Measurements from ENCODE around the gene COG2.

COG2 gene

DNA sequence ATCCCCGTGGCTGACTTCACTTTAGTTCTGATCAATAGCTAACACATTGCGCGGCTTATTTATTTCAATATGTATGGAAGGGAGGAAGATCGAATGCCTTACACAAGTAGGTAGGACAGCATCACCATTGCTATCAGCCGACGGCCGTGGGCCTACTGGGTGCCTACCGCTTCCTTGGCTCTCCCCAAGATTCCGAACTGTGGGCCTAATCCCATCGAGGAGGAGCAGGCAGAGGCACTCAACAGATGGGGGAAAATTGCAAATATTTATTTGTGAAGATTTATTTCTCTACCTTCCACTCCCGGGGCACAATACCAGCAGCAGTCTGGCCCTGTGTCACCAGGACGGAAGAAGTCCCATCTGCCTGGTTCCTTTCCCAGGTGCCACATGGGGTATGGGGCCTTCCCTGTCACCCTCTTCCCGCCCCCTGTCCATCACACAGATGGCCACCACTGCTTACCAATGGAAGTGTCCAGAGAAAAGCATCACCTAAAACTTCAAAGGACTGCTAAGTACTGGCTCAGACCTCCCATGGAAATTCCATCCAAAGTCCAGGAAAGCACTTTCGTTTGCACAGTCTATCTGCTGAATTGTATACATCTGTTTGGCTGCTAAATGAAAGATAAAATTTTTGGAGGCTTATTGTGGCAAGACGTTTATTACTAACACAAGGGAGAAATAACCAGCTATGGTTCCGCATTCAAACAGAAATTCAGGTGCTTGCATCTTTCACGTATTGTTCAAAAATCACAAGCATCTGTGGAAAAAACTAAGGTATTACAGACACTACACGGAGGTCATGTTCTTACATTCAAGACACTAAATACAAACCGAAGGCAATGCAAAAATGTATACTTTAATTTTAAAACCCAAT is 59.9 kb downstream of the COG2 start:
- DNase-seq (ENCODE audit: low read depth) = no peak
- TF ChIP-seq, protein P1, sequence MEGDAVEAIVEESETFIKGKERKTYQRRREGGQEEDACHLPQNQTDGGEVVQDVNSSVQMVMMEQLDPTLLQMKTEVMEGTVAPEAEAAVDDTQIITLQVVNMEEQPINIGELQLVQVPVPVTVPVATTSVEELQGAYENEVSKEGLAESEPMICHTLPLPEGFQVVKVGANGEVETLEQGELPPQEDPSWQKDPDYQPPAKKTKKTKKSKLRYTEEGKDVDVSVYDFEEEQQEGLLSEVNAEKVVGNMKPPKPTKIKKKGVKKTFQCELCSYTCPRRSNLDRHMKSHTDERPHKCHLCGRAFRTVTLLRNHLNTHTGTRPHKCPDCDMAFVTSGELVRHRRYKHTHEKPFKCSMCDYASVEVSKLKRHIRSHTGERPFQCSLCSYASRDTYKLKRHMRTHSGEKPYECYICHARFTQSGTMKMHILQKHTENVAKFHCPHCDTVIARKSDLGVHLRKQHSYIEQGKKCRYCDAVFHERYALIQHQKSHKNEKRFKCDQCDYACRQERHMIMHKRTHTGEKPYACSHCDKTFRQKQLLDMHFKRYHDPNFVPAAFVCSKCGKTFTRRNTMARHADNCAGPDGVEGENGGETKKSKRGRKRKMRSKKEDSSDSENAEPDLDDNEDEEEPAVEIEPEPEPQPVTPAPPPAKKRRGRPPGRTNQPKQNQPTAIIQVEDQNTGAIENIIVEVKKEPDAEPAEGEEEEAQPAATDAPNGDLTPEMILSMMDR (IDR thresholded peaks at IDR 0.05; ENCODE audit: control insufficient read depth, insufficient read depth, low read depth, low read length, missing control alignments) = no peak

DNA sequence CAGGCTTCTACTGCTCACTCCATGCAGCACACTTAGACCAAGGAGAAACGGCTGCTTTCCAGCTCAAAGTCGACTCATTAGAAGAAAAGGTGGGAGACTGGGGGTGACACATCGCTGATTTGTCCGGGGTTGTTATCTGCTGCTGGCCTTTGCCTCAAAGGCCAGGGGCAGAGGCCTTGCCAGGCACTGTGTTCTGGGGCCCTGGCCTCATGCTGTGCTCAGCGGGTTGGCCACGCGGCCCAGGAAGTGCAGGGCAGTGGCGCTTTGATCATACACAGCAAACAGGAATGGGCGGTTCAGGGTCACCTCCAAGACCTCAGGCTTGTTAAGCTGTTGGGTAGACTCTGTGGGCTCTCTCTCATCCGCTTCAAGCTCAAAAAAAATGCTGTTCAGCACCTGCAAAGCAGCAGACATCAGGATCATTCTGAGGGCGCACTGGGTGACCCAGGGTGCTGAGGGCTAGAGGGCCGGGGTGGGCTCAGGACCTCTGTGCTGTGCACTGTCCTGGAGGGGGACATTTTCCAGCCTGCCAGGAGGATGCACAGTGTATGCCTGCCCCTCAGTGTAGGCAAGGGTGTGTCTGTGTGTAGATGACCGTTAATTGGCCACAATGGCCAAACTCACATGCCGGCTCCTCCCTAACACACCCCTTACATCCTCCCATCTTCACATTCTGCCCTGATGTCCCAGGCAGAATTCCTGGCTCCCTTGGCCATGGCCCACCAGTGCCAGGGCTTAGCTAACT is 60.8 kb downstream of the COG2 start:
- no peak for DNase-seq (ENCODE audit: low read depth)
- no peak overlapping the region for H3K4me3 ChIP-seq (ENCODE audit: control insufficient read depth, low read depth, low read length)
- TF ChIP-seq, protein P1 (IDR thresholded peaks at IDR 0.05; ENCODE audit: control insufficient read depth, insufficient read depth, low read depth, low read length, missing control alignments) = no peak

More for the DNA sequence above, 59.9 kb downstream of the COG2 start:
- no peak overlapping the region for H3K4me3 ChIP-seq (ENCODE audit: control insufficient read depth, low read depth, low read length)

DNA sequence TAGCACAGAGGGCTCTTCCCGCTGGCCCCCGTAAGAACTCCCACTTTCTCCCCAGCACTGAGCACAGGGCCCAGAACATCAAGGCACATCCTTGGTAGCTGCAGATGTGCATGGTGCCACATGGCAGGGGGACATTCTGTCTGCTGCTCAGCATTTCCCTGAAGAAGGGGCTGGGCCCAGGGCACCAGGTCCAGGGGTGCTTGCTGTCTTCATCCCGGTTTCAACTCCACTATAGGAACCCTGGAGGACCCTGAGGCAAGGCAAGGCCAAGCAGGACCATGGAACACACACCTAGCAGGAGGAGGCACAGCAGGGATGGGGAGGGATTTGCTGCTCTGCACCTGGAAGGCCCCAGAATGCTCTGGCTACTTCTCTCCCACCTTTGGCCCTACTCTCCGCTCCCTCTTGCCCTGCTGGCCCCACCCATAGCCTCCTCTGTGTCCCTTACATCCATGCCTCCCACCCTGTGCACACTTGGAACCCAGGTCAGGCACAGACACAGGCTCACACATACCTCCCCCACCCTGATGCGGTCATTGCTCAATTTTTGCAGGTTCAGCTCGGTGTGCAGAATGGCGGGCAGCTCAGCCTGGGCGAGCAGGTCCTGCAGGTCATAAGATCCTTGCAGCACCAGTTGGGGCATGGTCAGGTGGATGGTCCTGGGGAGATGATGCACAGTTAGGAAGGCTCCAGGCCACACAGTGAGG is 61.6 kb downstream of the COG2 start:
- no peak for DNase-seq (ENCODE audit: low read depth)
- H3K4me3 ChIP-seq (ENCODE audit: control insufficient read depth, low read depth, low read length) = no peak overlapping the region
- TF ChIP-seq, protein P1 (IDR thresholded peaks at IDR 0.05; ENCODE audit: control insufficient read depth, insufficient read depth, low read depth, low read length, missing control alignments) = no peak

DNA sequence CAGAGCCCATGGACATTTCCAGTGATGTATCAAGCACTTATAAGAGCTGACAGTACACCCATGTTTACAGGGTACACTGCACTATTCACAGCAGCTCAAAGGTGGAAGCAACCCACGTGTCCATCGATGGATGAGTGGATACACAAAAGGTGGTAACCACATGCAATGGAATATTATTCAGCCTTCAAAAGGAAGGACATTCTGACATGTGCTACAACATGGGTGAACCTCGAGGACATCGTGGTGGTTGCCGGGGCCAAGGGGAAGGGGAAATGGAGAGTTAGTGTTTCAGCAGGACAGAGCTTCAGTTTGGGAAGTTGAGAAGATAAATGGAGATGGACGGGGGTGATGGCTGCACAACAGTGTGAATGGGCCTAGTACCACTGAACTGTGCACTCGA is 62.5 kb downstream of the COG2 start:
- DNase-seq (ENCODE audit: low read depth) = no peak
- no peak overlapping the region for H3K4me3 ChIP-seq (ENCODE audit: control insufficient read depth, low read depth, low read length)
- TF ChIP-seq, protein P1 (IDR thresholded peaks at IDR 0.05; ENCODE audit: control insufficient read depth, insufficient read depth, low read depth, low read length, missing control alignments) = no peak

DNA sequence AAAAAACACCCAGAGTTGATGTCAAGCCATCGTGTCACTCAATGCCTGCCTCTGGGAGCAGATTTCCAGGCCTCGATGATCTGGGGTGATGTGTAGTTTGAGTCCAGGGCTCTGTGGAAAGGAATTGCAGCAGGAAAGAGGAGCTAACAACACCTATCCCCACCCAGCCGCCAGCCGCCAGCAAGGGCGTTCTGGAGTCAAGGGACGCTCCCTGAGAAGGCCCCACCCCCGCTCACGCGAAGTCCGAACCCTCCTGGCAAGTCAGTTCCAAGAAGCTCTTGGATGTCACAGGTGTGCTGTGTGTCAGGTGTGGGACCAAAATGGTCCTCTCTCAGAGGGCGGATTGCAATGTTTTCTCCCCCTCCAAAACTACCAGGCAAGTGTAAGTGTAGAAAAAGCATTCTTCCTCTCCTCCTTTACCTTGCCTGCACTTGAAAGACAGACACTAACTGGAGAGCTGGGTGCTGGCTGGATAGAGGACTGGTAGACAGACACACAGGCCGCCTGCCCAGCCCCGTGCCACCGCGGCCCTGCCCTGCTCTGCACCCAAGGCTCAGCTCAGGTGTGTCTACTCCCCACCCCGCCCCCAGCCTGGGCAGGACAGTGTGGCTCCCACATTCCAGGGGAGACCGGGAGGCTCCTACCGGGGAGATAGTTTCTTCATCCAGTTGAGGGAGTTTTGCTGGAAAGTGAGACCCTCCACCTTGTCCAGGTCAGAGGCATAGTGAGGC is 63.2 kb downstream of the COG2 start:
- H3K4me3 ChIP-seq (ENCODE audit: control insufficient read depth, low read depth, low read length) = no peak overlapping the region
- TF ChIP-seq, protein P1 (IDR thresholded peaks at IDR 0.05; ENCODE audit: control insufficient read depth, insufficient read depth, low read depth, low read length, missing control alignments) = no peak
- no peak for DNase-seq (ENCODE audit: low read depth)

Measured in AG09309 (cell line).